Activated T-cell treated with anti-CD3 and anti-CD28 coated beads, Interleukin-2, amount 50 U/mL, for 72 hours (primary cell): ENCODE results near the gene GRK1. TPM values are rescaled to one million over a fixed set of nuclear protein-coding genes. Genes with fewer than 3 reads are reported as not detected.
"Not testable (repeated sequence)": the region's sequence is repeated elsewhere in the genome, so short reads cannot be mapped to it uniquely, and the experiment has no call there.

Experiments used
- ATAC-seq, 2 donors: fragments of 150-1000 bp; cut with Tn5 transposase; replicated peaks in 1 of 2; 2 replicates each; pipeline ENCODE4 v1.10.0; 2021; ENCODE audit warnings: moderate library complexity in 2 of 2, mild to moderate bottlenecking in 1 of 2
- DNase-seq, 2 donors: peaks; one replicate each; pipeline ENCODE4 v3.0.0; 2021 to 2022; ENCODE audit warnings: mixed read lengths in 1 of 2
- H3K27ac Mint-ChIP-seq: one replicate; pipeline ENCODE4 v1.8.0; 2022; ENCODE audit warnings: mild to moderate bottlenecking, moderate library complexity, mixed read lengths
- H3K27me3 Mint-ChIP-seq: one replicate; pipeline ENCODE4 v1.8.0; 2022; ENCODE audit warnings: low read depth, mixed read lengths
- H3K36me3 Mint-ChIP-seq, 2 donors: one replicate each; pipeline ENCODE4 v1.8.0; 2022; ENCODE audit warnings: mixed read lengths in 2 of 2, mild to moderate bottlenecking in 1 of 2; ENCODE audit not compliant: insufficient read depth in 2 of 2
- H3K4me1 Mint-ChIP-seq: one replicate; pipeline ENCODE4 v1.8.0; 2022; ENCODE audit warnings: low read depth, mixed read lengths
- H3K4me3 Mint-ChIP-seq, 2 donors: one replicate each; pipeline ENCODE4 v1.8.0; 2022; ENCODE audit warnings: mild to moderate bottlenecking in 2 of 2, mixed read lengths in 2 of 2, moderate library complexity in 2 of 2
- H3K9me3 Mint-ChIP-seq, 2 donors: one replicate each; pipeline ENCODE4 v1.8.0; 2022; ENCODE audit warnings: mixed read lengths in 2 of 2
- total RNA-seq, 2 donors: library from RNA; stranded (reverse); gene quantifications; one replicate each; pipeline ENCODE4 v1.2.3, GENCODE V29; 2022

GRK1 gene
- total RNA-seq: under 1 TPM in 1 of 2 donors, not detected in 1; 0.22 TPM

- Mint-ChIP-seq H3K36me3 (peaks cover 0 to under 1% of the 10 kb centered on the region in 2 donors), H3K9me3 (peaks cover under 1% of the 10 kb centered on the region in 2 donors), H3K4me3 (no peak within 1 kb of the TSS), H3K27me3 (no peaks in the 10 kb centered on the region), H3K4me1 (no peaks in the 10 kb centered on the region), H3K27ac (no peak within 1 kb of the TSS)
- DNase-seq (no peak), ATAC-seq (no peak)
Observed at GRCh38 chr13:113666951-113667701, at the start of gene GRK1. Gene GRK1, plus strand, starts transcription at chr13:113667219. Its CDS starts 168 bp downstream, at chr13:113667387.

DNA sequence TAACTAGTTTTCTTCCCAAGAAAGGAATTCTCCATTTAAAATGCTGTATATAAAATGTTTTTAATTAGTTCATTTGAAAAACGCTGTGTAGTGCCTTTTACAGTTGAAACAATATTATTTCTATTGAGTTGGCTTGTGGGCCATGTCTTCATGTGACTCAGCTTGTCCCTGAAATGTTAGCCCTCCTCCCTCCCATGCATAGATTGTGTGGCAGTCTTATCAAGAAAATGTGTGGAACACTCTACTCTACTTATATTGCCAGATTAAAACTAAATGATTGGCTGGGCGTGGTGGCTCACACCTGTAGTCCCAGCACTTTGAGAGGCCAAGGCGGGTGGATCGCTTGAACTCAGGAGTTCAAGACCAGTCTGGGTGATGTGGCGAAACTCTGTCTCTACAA is 49.1 kb upstream of the GRK1 start:
- peaks cover 0 to 10% of the 10 kb centered on the region in 2 donors for H3K36me3 Mint-ChIP-seq
- H3K27me3 Mint-ChIP-seq: no peaks in the 10 kb centered on the region
- no peak overlapping the region for H3K27ac Mint-ChIP-seq
- no peaks in the 10 kb centered on the region for H3K9me3 Mint-ChIP-seq
- no peaks in the 10 kb centered on the region for H3K4me1 Mint-ChIP-seq
- DNase-seq: no peak
- no peak for ATAC-seq
- H3K4me3 Mint-ChIP-seq: no peak overlapping the region

DNA sequence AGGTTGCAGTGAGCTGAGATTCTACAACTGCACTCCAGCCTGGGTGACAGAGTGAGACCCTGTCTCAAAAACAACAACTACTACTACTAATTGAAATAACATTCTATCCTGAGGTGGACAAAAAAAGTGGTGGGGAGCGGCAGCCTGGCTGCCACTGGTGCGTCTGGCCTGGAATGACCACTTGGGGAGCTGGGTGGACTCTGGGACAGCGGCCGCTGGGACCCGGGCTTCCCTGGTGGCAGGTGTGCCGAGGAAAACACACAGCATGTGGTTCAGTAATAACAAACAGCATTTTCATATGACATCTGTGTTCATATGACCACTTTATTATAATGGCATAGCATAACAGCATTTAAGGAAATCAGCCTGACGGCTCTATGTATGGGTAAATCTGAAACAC is 48.6 kb upstream of the GRK1 start:
- Mint-ChIP-seq H3K27me3 (no peaks in the 10 kb centered on the region), H3K27ac (no peak overlapping the region), H3K9me3 (no peaks in the 10 kb centered on the region), H3K36me3 (peaks cover 0 to 11% of the 10 kb centered on the region in 2 donors), H3K4me3 (no peak overlapping the region), H3K4me1 (no peaks in the 10 kb centered on the region)
- DNase-seq (no peak), ATAC-seq (no peak)

- H3K4me3 Mint-ChIP-seq: no peak overlapping the region
- peaks cover 11 to 23% of the 10 kb centered on the region in 2 donors for H3K36me3 Mint-ChIP-seq
- DNase-seq (no peak), ATAC-seq (no peak)
- H3K27ac Mint-ChIP-seq: no peak overlapping the region
- H3K4me1 Mint-ChIP-seq: no peaks in the 10 kb centered on the region
- no peaks in the 10 kb centered on the region for H3K27me3 Mint-ChIP-seq
- H3K9me3 Mint-ChIP-seq: peaks cover 3% of the 10 kb centered on the region in 2 donors
Observed at GRCh38 chr13:113620036-113620796, 46.8 kb upstream of the GRK1 start.

GRCh38 chr13:113621046-113621445 is 46.0 kb upstream of the GRK1 start:
- DNase-seq: no peak
- peaks cover 3% of the 10 kb centered on the region in 2 donors for H3K9me3 Mint-ChIP-seq
- H3K36me3 Mint-ChIP-seq: peaks cover 17 to 26% of the 10 kb centered on the region in 2 donors
- H3K27me3 Mint-ChIP-seq: no peaks in the 10 kb centered on the region
- no peak for ATAC-seq
- no peak overlapping the region for H3K4me3 Mint-ChIP-seq
- H3K27ac Mint-ChIP-seq: no peak overlapping the region
- no peaks in the 10 kb centered on the region for H3K4me1 Mint-ChIP-seq

DNA sequence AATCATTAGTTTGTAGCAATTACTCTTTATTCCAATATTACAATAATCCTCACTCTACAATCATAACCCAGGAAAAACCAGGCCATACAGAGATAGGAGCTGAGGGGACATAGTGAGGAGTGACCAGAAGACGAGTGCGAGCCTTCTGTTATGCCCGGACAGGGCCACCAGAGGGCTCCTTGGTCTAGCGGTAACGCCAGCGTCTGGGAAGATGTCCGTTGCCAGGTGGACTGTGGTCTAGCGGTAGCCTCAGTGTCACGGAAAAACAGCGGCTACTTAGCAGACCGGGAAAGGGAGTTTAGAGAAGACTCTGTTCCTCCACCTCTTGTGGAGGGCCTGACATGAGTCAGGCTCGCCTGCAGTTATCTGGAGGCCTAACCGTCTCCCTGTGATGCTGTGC is 45.5 kb upstream of the GRK1 start:
- not testable (repeated sequence) for H3K27me3 Mint-ChIP-seq, H3K27ac Mint-ChIP-seq, ATAC-seq, H3K4me3 Mint-ChIP-seq, DNase-seq, H3K4me1 Mint-ChIP-seq, H3K9me3 Mint-ChIP-seq
- H3K36me3 Mint-ChIP-seq: peaks cover 17 to 28% of the 10 kb centered on the region in 2 donors

DNA sequence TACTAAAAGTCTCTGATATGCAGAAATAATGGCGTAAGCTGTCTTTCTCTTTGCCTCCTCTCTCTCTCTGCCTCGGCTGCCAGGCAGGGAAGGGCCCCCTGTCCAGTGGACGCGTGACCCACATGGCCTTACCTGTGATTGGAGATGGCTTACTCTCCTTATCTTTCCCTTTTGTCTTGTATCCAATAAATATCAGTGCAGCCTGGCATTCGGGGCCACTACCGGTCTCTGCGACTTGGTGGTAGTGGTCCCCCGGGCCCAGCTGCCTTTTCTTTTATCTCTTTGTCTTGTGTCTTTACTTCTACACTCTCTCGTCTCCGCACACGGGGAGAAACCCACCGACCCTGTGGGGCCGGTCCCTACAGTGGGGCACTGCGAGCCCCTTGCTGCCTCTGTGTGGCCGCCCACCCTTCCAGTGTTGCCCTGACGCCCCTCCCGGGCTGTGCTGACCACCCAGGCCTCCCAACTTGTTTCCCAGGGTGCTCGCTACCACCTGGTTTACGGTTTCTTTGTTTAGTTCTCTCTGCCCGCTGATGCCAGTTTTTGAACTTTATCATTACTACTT is 45.0 kb upstream of the GRK1 start:
- H3K4me3 Mint-ChIP-seq, H3K27ac Mint-ChIP-seq, H3K9me3 Mint-ChIP-seq, DNase-seq, H3K27me3 Mint-ChIP-seq, ATAC-seq, H3K4me1 Mint-ChIP-seq: not testable (repeated sequence)
- H3K36me3 Mint-ChIP-seq: peaks cover 17 to 31% of the 10 kb centered on the region in 2 donors

GRCh38 chr13:113622791-113623490 is 44.1 kb upstream of the GRK1 start:
- Mint-ChIP-seq H3K4me3 (no peak overlapping the region), H3K4me1 (no peaks in the 10 kb centered on the region), H3K27me3 (no peaks in the 10 kb centered on the region), H3K36me3 (peaks cover 17 to 31% of the 10 kb centered on the region in 2 donors), H3K27ac (no peak overlapping the region), H3K9me3 (peaks cover 3% of the 10 kb centered on the region in 2 donors)
- no peak for DNase-seq
- no peak for ATAC-seq

DNA sequence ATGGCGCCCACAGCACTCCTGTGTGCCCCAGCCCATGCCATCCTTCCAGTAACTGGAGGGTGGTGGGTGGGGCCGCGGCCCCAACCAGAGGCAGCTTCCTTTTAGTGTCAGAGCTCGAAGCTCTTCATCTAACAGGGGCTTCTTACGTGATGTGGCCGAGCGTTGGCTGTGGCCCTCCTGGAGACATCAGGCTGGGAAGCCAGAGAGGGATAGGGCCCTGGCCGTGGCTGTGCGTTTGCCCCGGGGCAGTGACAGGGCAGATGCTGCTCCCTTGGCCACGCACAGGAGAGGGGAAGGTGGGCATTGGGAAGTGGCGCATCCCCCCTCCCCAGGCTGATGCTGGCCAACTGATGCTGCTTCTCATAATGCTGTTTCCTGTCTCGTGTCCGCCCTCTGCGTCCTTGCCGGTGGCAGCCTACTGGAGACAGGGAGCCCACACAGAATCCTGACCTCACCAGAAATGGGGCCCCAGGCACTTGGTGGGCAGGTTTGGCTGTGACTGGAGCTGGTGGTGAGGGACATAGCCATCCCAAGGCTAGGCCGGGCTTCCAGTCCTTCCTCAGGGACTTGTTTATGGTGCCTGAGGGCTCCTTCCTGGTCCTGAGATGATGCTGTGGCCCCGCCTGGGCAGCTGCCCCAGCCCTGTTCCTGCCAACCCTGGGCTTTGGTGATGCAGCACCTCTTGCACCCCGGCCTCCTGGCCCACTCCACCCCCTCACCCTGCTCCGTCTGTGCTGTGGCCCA is 43.4 kb upstream of the GRK1 start:
- ATAC-seq: no peak
- Mint-ChIP-seq H3K9me3 (peaks cover 3% of the 10 kb centered on the region in 2 donors), H3K27me3 (no peaks in the 10 kb centered on the region), H3K36me3 (peaks cover 17 to 35% of the 10 kb centered on the region in 2 donors), H3K27ac (no peak overlapping the region), H3K4me1 (no peaks in the 10 kb centered on the region), H3K4me3 (no peak overlapping the region)
- DNase-seq: no peak

- DNase-seq (no peak), ATAC-seq (no peak)
- H3K27ac Mint-ChIP-seq: no peak overlapping the region
Observed at GRCh38 chr13:113624235-113624587, 42.8 kb upstream of the GRK1 start.

GRCh38 chr13:113624640-113625304 is 42.2 kb upstream of the GRK1 start:
- H3K4me3 Mint-ChIP-seq, H3K4me1 Mint-ChIP-seq, ATAC-seq, H3K9me3 Mint-ChIP-seq, H3K27ac Mint-ChIP-seq, H3K27me3 Mint-ChIP-seq, DNase-seq: not testable (repeated sequence)
- H3K36me3 Mint-ChIP-seq: peaks cover 17 to 35% of the 10 kb centered on the region in 2 donors

More at GRCh38 chr13:113624235-113624587, 42.8 kb upstream of the GRK1 start:
- Mint-ChIP-seq H3K4me3 (no peak overlapping the region), H3K4me1 (no peaks in the 10 kb centered on the region), H3K27me3 (no peaks in the 10 kb centered on the region), H3K36me3 (peaks cover 17 to 35% of the 10 kb centered on the region in 2 donors), H3K9me3 (peaks cover 3% of the 10 kb centered on the region in 2 donors)
